Common myeloid progenitor, CD34-positive (primary cell): ENCODE measurements around the gene ZFHX3.

ENCODE experiments used
- CTCF ChIA-PET: fragments of 350-600 bp; sonication (Branson Sonifier 250); formaldehyde crosslinking; loops from one replicate; lab custom pipeline; 2021; ENCODE audit warnings: antibody characterized with exemption; lab: Charles Lee
- POLR2A ChIA-PET: fragments of 350-600 bp; sonication (Branson Sonifier 250); formaldehyde crosslinking; loops from one replicate; lab custom pipeline; 2021; ENCODE audit warnings: antibody characterized with exemption; lab: Charles Lee
- DNase-seq, 3 donors: peaks; one replicate each; pipeline versions ENCODE4 v3.0.0 to v3.0.0-alpha.2; 2013
- H3K27ac ChIP-seq, 2 experiments: 1 replicate in 1 of 2; 2 replicates in 1 of 2; pipeline ENCODE4 v1.7.0; 2013; ENCODE audit warnings: inconsistent platforms in 2 of 2, low read length in 2 of 2, mild to moderate bottlenecking in 2 of 2, low read depth in 1 of 2, moderate library complexity in 1 of 2; ENCODE audit not compliant: severe bottlenecking in 2 of 2, insufficient read depth in 1 of 2, poor library complexity in 1 of 2
- H3K27me3 ChIP-seq, 5 experiments: replicated peaks in 2 of 5; 1 replicate in 3 of 5; 2 replicates in 2 of 5; pipeline versions ENCODE4 v1.6.1 to v1.7.0; 2013; ENCODE audit warnings: low read length in 4 of 5, mild to moderate bottlenecking in 2 of 5, moderate library complexity in 2 of 5, inconsistent platforms in 1 of 5; ENCODE audit not compliant: insufficient read depth in 5 of 5, control insufficient read depth in 4 of 5
- H3K36me3 ChIP-seq, 4 experiments: 1 replicate in 2 of 4; 2 replicates in 2 of 4; pipeline versions ENCODE4 v1.6.1 to v1.7.0; 2013; ENCODE audit warnings: low read length in 3 of 4, control low read depth in 1 of 4, mild to moderate bottlenecking in 1 of 4; ENCODE audit not compliant: control insufficient read depth in 4 of 4, insufficient read depth in 4 of 4
- H3K4me1 ChIP-seq, 4 experiments: 1 replicate in 3 of 4; 2 replicates in 1 of 4; pipeline versions ENCODE4 v1.6.1 to v1.7.1; 2013; ENCODE audit warnings: low read length in 3 of 4, mild to moderate bottlenecking in 3 of 4, control low read depth in 1 of 4, inconsistent platforms in 1 of 4, moderate library complexity in 1 of 4; ENCODE audit not compliant: control insufficient read depth in 4 of 4, insufficient read depth in 4 of 4; ENCODE audit errors: control extremely low read depth in 1 of 4
- H3K4me3 ChIP-seq, 7 experiments: 1 replicate in 4 of 7; 2 replicates in 3 of 7; pipeline versions ENCODE4 v1.5.1 to v1.7.0; 2013; ENCODE audit warnings: mild to moderate bottlenecking in 7 of 7, low read length in 6 of 7, moderate library complexity in 6 of 7, inconsistent platforms in 2 of 7, low read depth in 2 of 7, control low read depth in 1 of 7; ENCODE audit not compliant: insufficient read depth in 4 of 7, control insufficient read depth in 1 of 7; ENCODE audit errors: extremely low read depth in 1 of 7
- H3K9me3 ChIP-seq, 5 experiments: 1 replicate in 4 of 5; 2 replicates in 1 of 5; pipeline versions ENCODE4 v1.6.1 to v1.7.1; 2013; ENCODE audit warnings: low read length in 4 of 5, mild to moderate bottlenecking in 2 of 5, inconsistent platforms in 1 of 5, low read depth in 1 of 5, moderate library complexity in 1 of 5; ENCODE audit not compliant: control insufficient read depth in 4 of 5, insufficient read depth in 2 of 5; ENCODE audit errors: control extremely low read depth in 1 of 5
- WGBS: methylation state at CpG from one replicate; pipeline ENCODE4 v1.1.5; 2013; ENCODE audit not compliant: insufficient coverage; 5-methylcytosine and 5-hydroxymethylcytosine counted together

ZFHX3 gene

DNA sequence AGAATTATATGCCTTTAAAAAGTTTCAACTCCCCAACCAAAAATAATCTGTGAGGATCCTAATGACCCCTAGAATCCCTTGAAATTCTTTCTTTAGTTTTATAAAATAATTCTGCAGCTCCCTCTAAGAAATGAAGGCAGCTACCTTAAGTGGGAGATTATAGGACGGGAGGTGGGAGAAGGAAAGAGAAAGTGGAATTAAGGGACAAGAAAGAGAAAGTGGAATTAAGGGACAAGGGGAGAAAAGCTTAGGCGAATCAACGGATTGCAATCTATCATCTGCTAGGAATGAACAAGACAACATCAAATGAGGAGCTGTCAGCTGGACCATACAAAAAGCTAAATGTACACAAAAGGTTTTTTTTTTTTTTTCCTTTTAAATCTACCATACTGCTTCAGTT is 262.0 kb downstream of the ZFHX3 start:
- ChIA-PET CTCF (interaction anchor here (0.7 kb wide), 1 partner anchor 652 kb away, joined by 3 read pairs; no protein-coding TSS in a partner anchor), POLR2A (no interaction called here)
- DNase-seq = peak in 1 of 3 donors; percentile 5
- WGBS = 92% methylated on average over 2 of the region's 3 CpGs
- no peak overlapping the region for H3K4me3 ChIP-seq
- no peaks in the 10 kb centered on the region for H3K9me3 ChIP-seq
- H3K36me3 ChIP-seq = peaks cover 0 to 1% (median under 1%) of the 10 kb centered on the region in 4 experiments
- H3K27ac ChIP-seq = no peak overlapping the region
- H3K27me3 ChIP-seq = no peaks in the 10 kb centered on the region
- H3K4me1 ChIP-seq = peaks cover 0 to 34% (median 14%) of the 10 kb centered on the region in 4 experiments

DNA sequence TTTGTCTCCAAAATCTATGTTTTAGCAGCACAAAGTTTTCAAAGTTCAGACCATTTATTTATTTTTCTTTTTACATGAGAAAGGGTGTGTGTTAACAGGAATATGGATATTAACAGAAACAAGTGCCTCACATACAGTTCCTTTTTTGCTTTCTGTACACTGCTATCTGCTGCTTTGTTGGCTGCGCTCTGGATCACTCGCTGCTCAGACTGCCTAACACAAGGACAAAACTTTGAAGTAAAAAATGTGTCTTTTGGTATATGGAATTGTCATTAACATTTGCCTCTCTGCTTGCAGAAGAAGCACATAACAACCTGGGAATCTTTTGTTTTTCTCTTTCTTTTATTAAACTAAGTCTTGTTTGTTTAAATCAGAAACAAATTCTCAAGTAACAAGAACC is 262.8 kb downstream of the ZFHX3 start:
- Histone ChIP-seq H3K4me1 (peaks cover 0 to 34% (median 14%) of the 10 kb centered on the region in 4 experiments), H3K27ac (no peak overlapping the region), H3K4me3 (no peak overlapping the region), H3K36me3 (no peaks in the 10 kb centered on the region), H3K27me3 (no peaks in the 10 kb centered on the region), H3K9me3 (no peaks in the 10 kb centered on the region)
- CTCF ChIA-PET = no interaction called here
- no peak for DNase-seq
- POLR2A ChIA-PET = no interaction called here
- no CpG with 5 or more reads among the region's 2 CpGs for WGBS

DNA sequence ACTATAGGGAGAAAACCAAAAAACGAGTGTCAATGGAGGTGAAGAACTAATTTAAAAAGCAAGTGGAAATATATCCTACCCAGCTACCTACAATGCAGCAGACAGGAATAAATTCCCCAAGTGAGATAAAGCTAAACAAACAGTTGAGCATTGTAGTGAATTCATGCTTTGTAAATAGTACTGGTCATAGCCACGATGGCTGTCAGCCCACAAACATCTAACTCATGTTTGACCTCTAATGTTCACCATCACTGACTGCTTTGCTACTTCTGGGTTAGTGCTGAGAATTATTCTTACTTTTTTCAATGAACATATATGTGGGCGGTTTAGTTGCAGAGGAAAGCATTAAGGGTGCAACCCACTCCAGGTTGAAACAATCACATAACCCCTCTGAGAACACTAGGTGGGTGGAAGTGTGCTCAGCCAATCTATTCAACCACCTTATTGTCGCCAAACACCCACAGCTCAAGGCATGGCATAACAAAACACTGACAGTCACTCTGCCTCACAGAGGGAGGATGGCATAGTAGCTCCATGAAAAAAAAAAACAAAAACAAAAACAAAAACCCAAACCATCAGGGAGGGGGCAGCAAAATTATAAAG is 264.1 kb downstream of the ZFHX3 start:
- no peaks in the 10 kb centered on the region for H3K36me3 ChIP-seq
- H3K4me3 ChIP-seq = no peak overlapping the region
- no CpG with 5 or more reads among the region's 4 CpGs for WGBS
- CTCF ChIA-PET = no interaction called here
- no peak overlapping the region for H3K27ac ChIP-seq
- H3K27me3 ChIP-seq = no peaks in the 10 kb centered on the region
- H3K4me1 ChIP-seq = peaks cover 0 to 34% (median 14%) of the 10 kb centered on the region in 4 experiments
- H3K9me3 ChIP-seq = no peaks in the 10 kb centered on the region
- no peak for DNase-seq
- POLR2A ChIA-PET = no interaction called here

GRCh38 chr16:72769876-72770275 is 278.1 kb downstream of the ZFHX3 start:
- ChIA-PET POLR2A (no interaction called here), CTCF (no interaction called here)
- H3K4me1 ChIP-seq = peaks cover 0 to 10% (median 5%) of the 10 kb centered on the region in 4 experiments
- no peak for DNase-seq
- H3K27me3 ChIP-seq = no peaks in the 10 kb centered on the region
- no peak overlapping the region for H3K4me3 ChIP-seq
- peaks cover 0 to 3% (median 0%) of the 10 kb centered on the region in 4 experiments for H3K36me3 ChIP-seq
- H3K27ac ChIP-seq = no peak overlapping the region
- peaks cover 0 to 8% (median 0%) of the 10 kb centered on the region in 5 experiments for H3K9me3 ChIP-seq
- WGBS = no CpG with 5 or more reads among the region's 1 CpG

DNA sequence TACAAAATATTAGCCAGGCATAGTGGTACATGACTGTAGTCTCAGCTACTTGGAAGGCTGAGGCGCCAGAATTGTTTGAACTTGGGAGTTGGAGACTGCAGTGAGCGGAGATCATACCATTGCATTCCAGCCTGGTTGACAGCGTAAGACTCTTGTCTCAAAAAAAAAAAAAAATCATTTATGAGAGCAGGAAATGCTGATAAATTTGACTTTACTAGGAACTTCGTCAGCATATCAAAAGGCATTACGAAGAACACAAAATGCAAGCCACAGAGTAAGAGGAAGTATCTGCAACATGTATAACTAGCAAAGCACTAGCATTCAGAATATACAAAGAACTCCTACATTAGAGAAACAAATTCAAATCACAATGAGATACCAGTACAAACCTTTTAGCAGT is 279.3 kb downstream of the ZFHX3 start:
- H3K9me3 ChIP-seq = peaks cover 0 to 8% (median 0%) of the 10 kb centered on the region in 5 experiments
- POLR2A ChIA-PET = no interaction called here
- H3K4me3 ChIP-seq = peak overlapping the region in 2 of 7 experiments; percentile 4 to 43
- WGBS = 95% methylated on average over 2 of the region's 5 CpGs
- no peaks in the 10 kb centered on the region for H3K27me3 ChIP-seq
- peak; percentile 39 to 71 (median 61) for DNase-seq
- peaks cover 0 to 3% (median 0%) of the 10 kb centered on the region in 4 experiments for H3K36me3 ChIP-seq
- peaks cover 0 to 10% (median 5%) of the 10 kb centered on the region in 4 experiments for H3K4me1 ChIP-seq
- no peak overlapping the region for H3K27ac ChIP-seq
- CTCF ChIA-PET = interaction anchor here (1.0 to 1.3 kb wide), 2 partner anchors 11 to 18 kb away, joined by 3 read pairs; no protein-coding TSS in a partner anchor

- ChIA-PET CTCF (no interaction called here), POLR2A (no interaction called here)
- DNase-seq = no peak
- Histone ChIP-seq H3K4me1 (peaks cover 0 to 10% (median 5%) of the 10 kb centered on the region in 4 experiments), H3K9me3 (peaks cover 0 to 5% (median 0%) of the 10 kb centered on the region in 5 experiments), H3K27me3 (no peaks in the 10 kb centered on the region), H3K4me3 (no peak overlapping the region), H3K27ac (no peak overlapping the region), H3K36me3 (no peaks in the 10 kb centered on the region)
- WGBS = 96% methylated on average over 2 of the region's 2 CpGs
Measured at GRCh38 chr16:72766506-72766905, 281.4 kb downstream of the ZFHX3 start.

DNA sequence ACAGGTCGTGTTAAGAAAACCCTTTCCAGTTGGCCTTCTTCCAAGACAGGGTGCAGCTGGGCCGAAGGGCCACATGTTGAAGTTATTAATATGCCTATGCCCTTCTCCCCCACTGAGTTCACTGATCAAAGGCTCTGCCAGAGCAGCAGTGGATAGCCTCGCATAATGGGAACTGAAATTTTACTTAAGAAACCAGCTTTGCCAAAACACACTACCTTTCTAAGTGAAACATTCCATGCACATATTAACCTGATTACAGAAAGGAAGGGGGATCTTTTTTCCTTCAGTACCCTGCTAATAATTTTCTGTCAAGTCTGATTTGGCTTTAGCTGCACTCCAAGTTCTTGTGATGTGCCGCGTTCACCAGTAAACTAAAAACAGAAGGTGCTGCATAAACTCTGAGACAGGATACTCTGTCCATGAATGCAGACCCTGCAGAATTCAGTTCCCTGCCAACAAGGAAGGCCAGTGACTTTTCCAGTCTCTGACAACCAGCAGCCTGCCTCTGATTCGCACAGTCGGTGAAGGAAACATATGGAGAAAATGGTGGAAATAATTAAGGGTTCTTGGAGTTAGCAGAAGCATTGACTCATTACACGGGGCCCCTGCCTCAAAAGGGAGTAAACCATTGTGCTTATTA is 283.8 kb downstream of the ZFHX3 start:
- Histone ChIP-seq H3K4me3 (no peak overlapping the region), H3K27me3 (no peaks in the 10 kb centered on the region), H3K36me3 (no peaks in the 10 kb centered on the region), H3K27ac (no peak overlapping the region), H3K9me3 (peaks cover 0 to 2% (median 0%) of the 10 kb centered on the region in 5 experiments), H3K4me1 (peaks cover 0 to 12% (median 4%) of the 10 kb centered on the region in 4 experiments)
- CTCF ChIA-PET = no interaction called here
- POLR2A ChIA-PET = no interaction called here
- DNase-seq = no peak
- 92% methylated on average over 8 of the region's 8 CpGs for WGBS
